ENCODE results near the gene USP36. TPM values are rescaled to one million over a fixed set of nuclear protein-coding genes. Genes with fewer than 3 reads are reported as not detected.

USP36 gene
- total and polyA plus RNA-seq, 9 of the 15 experiments (the other 6 are each of a cell fraction or from before 2014, with no cell fraction given) = 6.4 to 72.8 (median 22.5) TPM

- Histone ChIP-seq H3K9me3 (replicated peaks; ENCODE audit: control insufficient read depth, insufficient read depth, low read depth, low read length) (no peaks in the 10 kb centered on the region), H2AFZ (ENCODE audit: low read depth, low read length) (no peak overlapping the region), H3K9me1 (ENCODE audit: control insufficient read depth, insufficient read depth, low read length) (no peaks in the 10 kb centered on the region), H3K79me2 (ENCODE audit: control insufficient read depth, insufficient read depth, low read length) (peaks cover 45% of the 10 kb centered on the region), H3K4me1 (replicated peaks in 1 of 2; ENCODE audit: control insufficient read depth in 2 of 2, insufficient read depth in 2 of 2, low read length in 2 of 2) (peaks cover 13 to 29% of the 10 kb centered on the region in 2 experiments), H3K9ac (ENCODE audit: insufficient read depth in 1 of 2, low read depth in 2 of 2, low read length in 2 of 2) (no peak overlapping the region), H3K27me3 (ENCODE audit: control insufficient read depth in 2 of 2, insufficient read depth in 2 of 2, low read length in 2 of 2) (no peaks in the 10 kb centered on the region), H3K4me2 (ENCODE audit: insufficient read depth, low read length) (no peak overlapping the region), H3K4me3 (no peak overlapping the region), H3K36me3 (ENCODE audit: control insufficient read depth, insufficient read depth, low read length) (no peaks in the 10 kb centered on the region), H3K27ac (ENCODE audit: extremely low read depth, low read depth, low read length) (no peak overlapping the region), H4K20me1 (replicated peaks; ENCODE audit: control insufficient read depth, insufficient read depth, low read length) (peaks cover 5% of the 10 kb centered on the region)
- ATAC-seq (no peak), DNase-seq (ENCODE audit: extremely low read depth in 1 of 4, low spot score in 3 of 4) (no peak), FAIRE-seq (no peak)
- ChIA-PET POLR2A (interaction anchor here (0.7 kb wide), 1 partner anchor 8 kb away, joined by 3 read pairs; no protein-coding TSS in a partner anchor), CTCF (ENCODE audit: low intra/inter-chr PET ratio) (interaction anchor here (0.7 kb wide), 1 partner anchor 727 kb away, joined by 3 read pairs; no protein-coding TSS in a partner anchor)
- in situ Hi-C loops (cut with MboI) = no loop called here
- 65% methylated on average over 12 of the region's 12 CpGs for whole genome bisulfite sequencing (ENCODE audit: insufficient coverage, low coverage, missing lambda C conversion rate)
- BruUV-seq (replicated peaks) = no TSS peak
- intact Hi-C loops (cut with micrococcal nuclease) = loop anchor here (5.0 kb wide), 1 partner anchor 36 kb away; the partner anchor contains the start of gene CYTH1
- TF ChIP-seq ZNF668 (CRISPR knock-in tag; IDR thresholded peaks at IDR 0.05) (no peak), CEBPB (tag; IDR thresholded peaks at IDR 0.05) (peak; percentile 93), IRF9 (tag; IDR thresholded peaks at IDR 0.05) (0 out of 2 replicates have a peak, but pooled peaks have one; percentile 42), ARID3B (CRISPR knock-in tag; IDR thresholded peaks at IDR 0.05; ENCODE audit: borderline replicate concordance) (no peak), SNAPC5 (CRISPR knock-in tag; IDR thresholded peaks at IDR 0.05) (no peak), ZBTB43 (CRISPR knock-in tag; IDR thresholded peaks at IDR 0.05) (no peak), ZNF655 (CRISPR knock-in tag; IDR thresholded peaks at IDR 0.05) (no peak), CEBPG (CRISPR knock-in tag; IDR thresholded peaks at IDR 0.05) (peak; percentile 33; the same call in 1 of the 2 replicates), CEBPG (tag; conservative IDR thresholded peaks at IDR 0.05 in 1 of 2, IDR thresholded peaks at IDR 0.05 in 1 of 2) (peak; percentile 80 to 97), MBD1 (CRISPR knock-in tag; IDR thresholded peaks at IDR 0.05) (no peak), TBP (optimal IDR thresholded peaks at IDR 0.05; ENCODE audit: low read depth, low read length) (no peak)
These were observed 94.2 kb downstream of the USP36 start for GRCh38 chr17:78746263-78746948.

All from K562 (cell line).